Measurements from ENCODE around the gene SINHCAF.

DNA sequence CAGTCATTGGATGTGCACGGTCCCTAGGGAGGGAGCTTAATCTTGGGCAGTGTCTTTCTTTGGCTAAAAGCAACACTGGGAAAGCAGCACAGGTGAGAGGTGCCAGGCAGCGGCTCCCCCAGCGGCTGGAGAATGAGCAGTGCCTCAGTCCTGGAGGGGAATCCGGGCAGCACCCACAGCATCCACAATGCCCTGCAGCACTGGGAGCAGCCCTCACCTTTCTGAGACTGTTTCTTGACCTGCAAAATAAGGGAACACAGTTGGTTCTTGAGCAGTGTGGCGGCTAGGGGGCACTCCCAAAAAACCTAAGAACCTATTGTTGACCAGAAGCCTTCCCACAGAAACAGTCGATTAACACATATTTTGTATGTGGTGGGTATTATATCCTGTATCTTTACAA is 75.8 kb downstream of the SINHCAF start:
- TF ChIP-seq, protein P1, sequence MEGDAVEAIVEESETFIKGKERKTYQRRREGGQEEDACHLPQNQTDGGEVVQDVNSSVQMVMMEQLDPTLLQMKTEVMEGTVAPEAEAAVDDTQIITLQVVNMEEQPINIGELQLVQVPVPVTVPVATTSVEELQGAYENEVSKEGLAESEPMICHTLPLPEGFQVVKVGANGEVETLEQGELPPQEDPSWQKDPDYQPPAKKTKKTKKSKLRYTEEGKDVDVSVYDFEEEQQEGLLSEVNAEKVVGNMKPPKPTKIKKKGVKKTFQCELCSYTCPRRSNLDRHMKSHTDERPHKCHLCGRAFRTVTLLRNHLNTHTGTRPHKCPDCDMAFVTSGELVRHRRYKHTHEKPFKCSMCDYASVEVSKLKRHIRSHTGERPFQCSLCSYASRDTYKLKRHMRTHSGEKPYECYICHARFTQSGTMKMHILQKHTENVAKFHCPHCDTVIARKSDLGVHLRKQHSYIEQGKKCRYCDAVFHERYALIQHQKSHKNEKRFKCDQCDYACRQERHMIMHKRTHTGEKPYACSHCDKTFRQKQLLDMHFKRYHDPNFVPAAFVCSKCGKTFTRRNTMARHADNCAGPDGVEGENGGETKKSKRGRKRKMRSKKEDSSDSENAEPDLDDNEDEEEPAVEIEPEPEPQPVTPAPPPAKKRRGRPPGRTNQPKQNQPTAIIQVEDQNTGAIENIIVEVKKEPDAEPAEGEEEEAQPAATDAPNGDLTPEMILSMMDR (IDR thresholded peaks at IDR 0.05): no peak
- TF ChIP-seq EP300 (IDR thresholded peaks at IDR 0.05): no peak

Data from esophagus muscularis mucosa (tissue), 3 donors.